Measurements from ENCODE around the gene SYNPO2L.
"Not testable (repeated sequence)": the region's sequence is repeated elsewhere in the genome, so short reads cannot be mapped to it uniquely, and the experiment has no call there.

DNA sequence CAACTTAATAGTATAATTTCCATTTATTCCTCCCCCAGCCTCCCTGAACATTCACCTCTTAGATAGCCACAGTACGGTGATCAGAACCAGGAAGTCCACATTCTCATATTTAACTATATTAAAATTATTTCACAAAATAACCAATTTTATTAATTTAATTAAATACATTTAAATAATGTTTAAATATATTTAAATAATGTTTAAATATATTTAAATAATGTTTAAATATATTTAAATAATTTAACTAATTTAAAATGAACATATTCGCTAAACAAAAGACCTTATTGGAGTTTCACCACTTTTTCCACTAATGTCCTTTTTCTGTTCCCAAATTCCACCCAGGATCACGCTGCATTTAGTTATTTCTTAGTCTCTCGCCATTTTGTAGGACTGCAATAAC, 12.5 kb upstream of the SYNPO2L start:
- TF ChIP-seq, protein P1, sequence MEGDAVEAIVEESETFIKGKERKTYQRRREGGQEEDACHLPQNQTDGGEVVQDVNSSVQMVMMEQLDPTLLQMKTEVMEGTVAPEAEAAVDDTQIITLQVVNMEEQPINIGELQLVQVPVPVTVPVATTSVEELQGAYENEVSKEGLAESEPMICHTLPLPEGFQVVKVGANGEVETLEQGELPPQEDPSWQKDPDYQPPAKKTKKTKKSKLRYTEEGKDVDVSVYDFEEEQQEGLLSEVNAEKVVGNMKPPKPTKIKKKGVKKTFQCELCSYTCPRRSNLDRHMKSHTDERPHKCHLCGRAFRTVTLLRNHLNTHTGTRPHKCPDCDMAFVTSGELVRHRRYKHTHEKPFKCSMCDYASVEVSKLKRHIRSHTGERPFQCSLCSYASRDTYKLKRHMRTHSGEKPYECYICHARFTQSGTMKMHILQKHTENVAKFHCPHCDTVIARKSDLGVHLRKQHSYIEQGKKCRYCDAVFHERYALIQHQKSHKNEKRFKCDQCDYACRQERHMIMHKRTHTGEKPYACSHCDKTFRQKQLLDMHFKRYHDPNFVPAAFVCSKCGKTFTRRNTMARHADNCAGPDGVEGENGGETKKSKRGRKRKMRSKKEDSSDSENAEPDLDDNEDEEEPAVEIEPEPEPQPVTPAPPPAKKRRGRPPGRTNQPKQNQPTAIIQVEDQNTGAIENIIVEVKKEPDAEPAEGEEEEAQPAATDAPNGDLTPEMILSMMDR (IDR thresholded peaks at IDR 0.05), result not testable (repeated sequence)
- TF ChIP-seq, protein P2, sequence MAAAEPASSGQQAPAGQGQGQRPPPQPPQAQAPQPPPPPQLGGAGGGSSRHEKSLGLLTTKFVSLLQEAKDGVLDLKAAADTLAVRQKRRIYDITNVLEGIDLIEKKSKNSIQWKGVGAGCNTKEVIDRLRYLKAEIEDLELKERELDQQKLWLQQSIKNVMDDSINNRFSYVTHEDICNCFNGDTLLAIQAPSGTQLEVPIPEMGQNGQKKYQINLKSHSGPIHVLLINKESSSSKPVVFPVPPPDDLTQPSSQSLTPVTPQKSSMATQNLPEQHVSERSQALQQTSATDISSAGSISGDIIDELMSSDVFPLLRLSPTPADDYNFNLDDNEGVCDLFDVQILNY (CRISPR knock-in tag; IDR thresholded peaks at IDR 0.05), result not testable (repeated sequence)
- TF ChIP-seq, protein P3, sequence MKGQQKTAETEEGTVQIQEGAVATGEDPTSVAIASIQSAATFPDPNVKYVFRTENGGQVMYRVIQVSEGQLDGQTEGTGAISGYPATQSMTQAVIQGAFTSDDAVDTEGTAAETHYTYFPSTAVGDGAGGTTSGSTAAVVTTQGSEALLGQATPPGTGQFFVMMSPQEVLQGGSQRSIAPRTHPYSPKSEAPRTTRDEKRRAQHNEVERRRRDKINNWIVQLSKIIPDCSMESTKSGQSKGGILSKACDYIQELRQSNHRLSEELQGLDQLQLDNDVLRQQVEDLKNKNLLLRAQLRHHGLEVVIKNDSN (CRISPR knock-in tag; IDR thresholded peaks at IDR 0.05), result not testable (repeated sequence)

Data from WTC11 (cell line).